DND-41 (cell line): ENCODE measurements around the gene REM2.

Experiments used
- EZH2 ChIP-seq: IDR thresholded peaks from 3 replicates; pipeline ENCODE4 v1.6.1; 2012; ENCODE audit warnings: borderline replicate concordance, low read depth, mild to moderate bottlenecking, moderate library complexity, low read length, inconsistent platforms; ENCODE audit not compliant: severe bottlenecking
- TF ChIP-seq, protein P1 (sequence below): IDR thresholded peaks from 2 replicates; pipeline ENCODE4 v1.5.1; 2012; ENCODE audit warnings: borderline replicate concordance, low read length, moderate library complexity, mild to moderate bottlenecking; ENCODE audit not compliant: poor library complexity, severe bottlenecking; ENCODE audit errors: extremely low read depth

DNA sequence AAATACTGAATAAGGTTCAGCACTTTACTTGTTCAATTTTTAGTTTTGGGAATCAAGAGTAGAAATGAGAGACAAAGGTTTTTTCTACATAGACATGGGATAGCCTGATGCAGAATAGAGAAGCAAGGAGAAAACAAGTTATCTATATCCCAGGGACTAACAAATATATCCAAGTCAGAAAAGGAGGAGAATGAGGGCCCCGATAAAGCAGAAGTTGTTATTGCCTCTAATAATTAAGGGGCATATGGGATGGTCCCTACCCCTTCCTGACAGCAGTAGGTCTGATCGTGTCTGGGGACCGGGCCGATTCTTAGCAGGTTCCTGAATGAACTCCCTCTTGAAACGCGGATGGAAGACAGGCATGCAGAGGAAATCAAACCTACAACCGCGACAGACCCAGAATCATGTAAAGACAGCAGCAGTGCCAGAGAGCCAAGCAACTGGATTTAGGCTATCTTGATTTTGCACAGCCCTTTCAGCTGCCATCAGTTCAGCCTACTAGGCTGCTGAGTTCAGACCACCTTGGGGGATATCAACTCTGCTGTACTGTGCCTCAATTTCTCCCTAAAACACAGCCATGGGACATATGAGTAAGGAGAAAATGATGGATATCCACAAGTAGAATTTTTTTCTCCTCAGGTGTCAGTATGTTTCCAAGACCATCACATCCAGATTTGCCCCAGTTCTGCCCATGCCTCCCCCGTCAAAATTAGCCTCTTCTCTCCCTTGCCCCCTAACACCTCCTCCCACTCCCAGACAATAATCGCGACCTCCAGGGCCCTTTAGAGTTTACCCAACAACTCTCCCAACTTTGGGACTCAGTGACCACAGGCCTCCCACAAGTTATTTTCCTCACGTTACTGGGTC, 45.4 kb downstream of the REM2 start:
- TF ChIP-seq, protein P1, sequence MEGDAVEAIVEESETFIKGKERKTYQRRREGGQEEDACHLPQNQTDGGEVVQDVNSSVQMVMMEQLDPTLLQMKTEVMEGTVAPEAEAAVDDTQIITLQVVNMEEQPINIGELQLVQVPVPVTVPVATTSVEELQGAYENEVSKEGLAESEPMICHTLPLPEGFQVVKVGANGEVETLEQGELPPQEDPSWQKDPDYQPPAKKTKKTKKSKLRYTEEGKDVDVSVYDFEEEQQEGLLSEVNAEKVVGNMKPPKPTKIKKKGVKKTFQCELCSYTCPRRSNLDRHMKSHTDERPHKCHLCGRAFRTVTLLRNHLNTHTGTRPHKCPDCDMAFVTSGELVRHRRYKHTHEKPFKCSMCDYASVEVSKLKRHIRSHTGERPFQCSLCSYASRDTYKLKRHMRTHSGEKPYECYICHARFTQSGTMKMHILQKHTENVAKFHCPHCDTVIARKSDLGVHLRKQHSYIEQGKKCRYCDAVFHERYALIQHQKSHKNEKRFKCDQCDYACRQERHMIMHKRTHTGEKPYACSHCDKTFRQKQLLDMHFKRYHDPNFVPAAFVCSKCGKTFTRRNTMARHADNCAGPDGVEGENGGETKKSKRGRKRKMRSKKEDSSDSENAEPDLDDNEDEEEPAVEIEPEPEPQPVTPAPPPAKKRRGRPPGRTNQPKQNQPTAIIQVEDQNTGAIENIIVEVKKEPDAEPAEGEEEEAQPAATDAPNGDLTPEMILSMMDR: no peak
- no peak for TF ChIP-seq EZH2
